GM13977 (cell line): ENCODE results near the gene LPP.

Experiments used
- DNase-seq: peaks from one replicate; pipeline ENCODE4 v3.0.0; 2012; ENCODE audit warnings: low spot score
- in situ Hi-C: fragments of 300-500 bp; cut with MboI; formaldehyde crosslinking; loops from one replicate; pipeline ENCODE4 v1.12.0; 2022; ENCODE audit warnings: low sequenced_read_pairs, low pct_unique_long_range_greater_than_20kb, mixed read lengths, inconsistent platforms; ENCODE audit not compliant: unreplicated experiment
- TF ChIP-seq, protein P1 (sequence below): IDR thresholded peaks from 2 replicates; pipeline ENCODE4 v1.5.1; 2012; ENCODE audit warnings: mild to moderate bottlenecking, control low read depth; ENCODE audit not compliant: insufficient read depth; ENCODE audit errors: extremely low read depth, missing control alignments

The LPP gene

DNA sequence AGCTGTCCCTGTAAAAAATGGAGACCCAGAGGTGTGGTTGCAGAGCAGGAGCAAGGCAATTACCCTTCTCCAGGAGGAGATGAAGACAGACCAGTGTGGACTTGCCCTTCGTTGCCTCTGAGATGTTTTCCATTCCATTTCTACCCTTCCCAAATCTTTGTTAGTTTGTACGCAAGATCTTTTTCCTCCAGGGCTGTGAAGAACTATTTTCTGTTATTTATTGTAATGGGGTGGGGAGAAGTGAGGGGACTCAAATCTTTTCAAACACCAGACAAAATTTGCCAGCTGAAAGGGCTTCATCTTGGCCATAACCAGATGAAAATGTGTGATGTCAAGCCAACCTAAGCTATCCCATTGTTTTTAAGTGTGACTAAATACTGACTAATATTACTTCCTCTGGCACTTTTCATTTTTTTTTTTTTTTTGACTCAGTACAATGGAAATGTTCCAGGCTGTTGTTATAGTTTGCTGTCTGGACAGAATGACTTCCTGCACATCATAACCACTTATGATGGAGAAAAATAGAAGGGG lies 746.5 kb downstream of the LPP start:
- in situ Hi-C loops = no loop called here
- no peak for DNase-seq
- TF ChIP-seq, protein P1, sequence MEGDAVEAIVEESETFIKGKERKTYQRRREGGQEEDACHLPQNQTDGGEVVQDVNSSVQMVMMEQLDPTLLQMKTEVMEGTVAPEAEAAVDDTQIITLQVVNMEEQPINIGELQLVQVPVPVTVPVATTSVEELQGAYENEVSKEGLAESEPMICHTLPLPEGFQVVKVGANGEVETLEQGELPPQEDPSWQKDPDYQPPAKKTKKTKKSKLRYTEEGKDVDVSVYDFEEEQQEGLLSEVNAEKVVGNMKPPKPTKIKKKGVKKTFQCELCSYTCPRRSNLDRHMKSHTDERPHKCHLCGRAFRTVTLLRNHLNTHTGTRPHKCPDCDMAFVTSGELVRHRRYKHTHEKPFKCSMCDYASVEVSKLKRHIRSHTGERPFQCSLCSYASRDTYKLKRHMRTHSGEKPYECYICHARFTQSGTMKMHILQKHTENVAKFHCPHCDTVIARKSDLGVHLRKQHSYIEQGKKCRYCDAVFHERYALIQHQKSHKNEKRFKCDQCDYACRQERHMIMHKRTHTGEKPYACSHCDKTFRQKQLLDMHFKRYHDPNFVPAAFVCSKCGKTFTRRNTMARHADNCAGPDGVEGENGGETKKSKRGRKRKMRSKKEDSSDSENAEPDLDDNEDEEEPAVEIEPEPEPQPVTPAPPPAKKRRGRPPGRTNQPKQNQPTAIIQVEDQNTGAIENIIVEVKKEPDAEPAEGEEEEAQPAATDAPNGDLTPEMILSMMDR = no peak

DNA sequence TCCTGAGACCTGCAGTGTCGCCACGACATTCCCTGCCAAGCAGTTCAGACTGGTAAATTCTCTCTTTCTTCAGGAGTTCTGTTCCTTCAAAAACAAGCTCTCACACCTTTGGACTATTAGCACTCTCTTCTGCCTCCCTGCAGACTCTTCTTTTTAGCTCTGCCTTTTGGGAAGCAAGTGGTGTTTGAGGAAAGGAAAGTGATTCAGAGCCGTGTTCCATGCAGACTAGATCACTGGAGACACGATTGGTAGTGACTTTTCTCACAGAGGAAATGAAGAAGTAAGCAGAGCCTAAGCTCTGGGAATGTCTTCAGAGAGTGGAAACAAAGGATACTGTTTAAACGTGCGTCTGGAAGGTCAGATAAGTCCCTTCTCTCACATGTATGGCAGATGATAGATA lies 747.2 kb downstream of the LPP start:
- in situ Hi-C loops = no loop called here
- no peak for DNase-seq
- TF ChIP-seq, protein P1 = no peak

DNA sequence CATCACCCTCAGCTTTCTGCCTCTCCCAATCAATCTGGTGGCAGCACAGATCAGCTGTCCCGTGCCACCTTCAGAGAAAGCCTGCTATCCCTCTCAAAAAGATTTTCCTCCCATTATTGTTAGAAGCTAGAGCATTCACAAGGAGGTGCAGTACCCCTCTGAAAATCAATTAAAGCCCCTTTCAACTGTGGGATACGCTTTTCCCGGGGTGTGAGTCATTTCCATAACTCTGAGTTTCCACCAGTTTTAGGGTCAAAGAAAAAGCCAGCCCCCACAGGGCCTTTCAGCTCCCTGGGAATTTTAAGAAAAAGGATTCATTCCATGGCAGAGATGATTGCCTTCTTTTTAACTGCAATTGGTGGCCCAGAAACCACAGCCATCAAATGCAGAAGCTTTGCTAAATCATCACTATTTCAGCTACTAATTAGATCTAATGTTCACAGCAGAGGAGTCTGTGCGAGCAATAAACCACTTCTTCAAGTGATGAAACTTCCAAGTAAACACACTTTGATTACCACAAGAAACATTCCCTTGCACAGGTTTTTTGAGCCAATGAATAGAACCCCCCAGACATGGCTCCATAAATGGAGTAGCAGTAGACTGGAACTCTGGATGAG lies 747.8 kb downstream of the LPP start:
- no peak for DNase-seq
- TF ChIP-seq, protein P1 = no peak

DNA sequence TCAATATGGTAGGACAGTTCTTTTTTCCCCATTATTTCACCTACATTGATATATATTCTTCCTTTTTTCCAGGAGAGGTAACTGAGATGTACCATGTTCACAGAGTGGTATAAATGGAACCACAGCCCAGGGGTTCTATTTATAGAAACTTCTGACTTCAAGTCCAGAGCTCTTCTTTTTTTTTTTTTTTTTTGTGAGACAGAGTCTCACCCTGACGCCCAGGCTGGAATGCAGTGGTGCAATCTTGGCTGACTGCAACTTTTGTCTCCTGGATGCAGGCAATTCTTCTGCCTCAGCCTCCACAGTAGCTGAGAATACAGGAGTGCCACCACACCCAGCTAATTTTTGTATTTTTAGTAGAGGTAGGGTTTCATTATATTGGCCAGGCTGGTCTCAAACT lies 750.7 kb downstream of the LPP start:
- in situ Hi-C loops = no loop called here
- TF ChIP-seq, protein P1 = no peak
- DNase-seq = no peak

More for the DNA sequence above, 747.8 kb downstream of the LPP start:
- in situ Hi-C loops = no loop called here

DNA sequence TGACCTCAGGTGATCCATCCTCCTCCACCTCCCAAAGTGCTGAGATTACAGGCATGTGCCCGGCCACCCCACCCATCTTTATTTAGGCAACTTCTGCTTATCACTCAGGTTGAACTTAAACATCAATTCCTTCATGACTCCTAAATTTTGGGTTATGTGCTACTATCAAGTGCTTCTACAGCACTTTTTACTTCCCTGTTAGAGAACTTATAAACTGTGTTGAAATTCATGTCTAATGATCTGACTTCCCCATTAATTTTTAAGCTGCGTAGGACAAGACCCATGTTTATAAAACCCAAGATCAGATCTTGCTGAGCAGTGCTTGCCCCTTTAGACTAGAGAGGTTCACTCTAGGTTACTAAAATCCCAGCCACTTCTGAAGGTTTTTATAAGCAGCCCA lies 751.6 kb downstream of the LPP start:
- no peak for DNase-seq
- in situ Hi-C loops = no loop called here
- TF ChIP-seq, protein P1 = no peak

DNA sequence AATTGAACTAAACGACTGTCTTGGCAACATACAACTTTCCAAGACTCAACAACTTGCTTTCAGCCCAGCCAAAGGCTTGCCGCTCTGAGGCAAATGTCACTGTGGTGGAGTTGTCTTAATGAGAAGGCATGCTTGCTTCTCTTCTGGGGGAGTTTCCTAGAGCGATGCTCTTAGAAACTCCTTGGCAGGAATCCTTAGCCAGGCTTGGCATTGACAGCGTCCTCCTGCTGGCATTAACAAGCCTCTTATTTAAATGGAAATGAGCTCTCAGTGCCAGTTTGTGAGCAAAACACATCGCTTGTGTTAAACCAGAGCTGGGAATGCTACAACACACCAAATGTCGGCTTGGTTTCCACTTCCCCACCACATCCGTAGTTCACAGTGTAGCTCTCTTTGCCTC lies 752.3 kb downstream of the LPP start:
- no peak for DNase-seq
- TF ChIP-seq, protein P1 = no peak
- in situ Hi-C loops = no loop called here
